OCI-LY3 (cell line): ENCODE data around the gene CLSTN2.

Experiments used
- H2AFZ ChIP-seq: fragments of 200-600, 300-600 bp; shearing (Covaris generic); 2 replicates; pipeline ENCODE4 v1.6.0; 2014; ENCODE audit warnings: antibody characterized with exemption, low read depth, low read length
- H3K27ac ChIP-seq: fragments of 200-600, 300-600 bp; sonication (generic); 2 replicates; pipeline ENCODE4 v1.5.1; 2014; ENCODE audit warnings: mild to moderate bottlenecking, low read length, moderate library complexity, mixed read lengths
- H3K27me3 ChIP-seq: fragments of 200-600, 300-600 bp; sonication (generic); 2 replicates; pipeline ENCODE4 v1.6.1; 2014; ENCODE audit warnings: low read depth, low read length, mixed read lengths
- H3K36me3 ChIP-seq: fragments of 200-600, 300-600 bp; sonication (generic); replicated peaks from 2 replicates; pipeline ENCODE3; 2014; ENCODE audit warnings: low read depth, low read length, mixed read lengths
- H3K4me1 ChIP-seq: fragments of 300-600, 200-600 bp; sonication (generic); 2 replicates; pipeline ENCODE4 v1.6.1; 2014; ENCODE audit warnings: low read length, mixed read lengths
- H3K4me2 ChIP-seq: fragments of 200-600, 300-600 bp; sonication (generic); 2 replicates; pipeline ENCODE4 v1.6.1; 2014; ENCODE audit warnings: low read length, mixed read lengths
- H3K4me3 ChIP-seq: fragments of 300-600, 200-600 bp; sonication (generic); 2 replicates; pipeline ENCODE4 v1.5.1; 2014; ENCODE audit warnings: antibody characterized with exemption, mild to moderate bottlenecking, low read length, moderate library complexity
- H3K79me2 ChIP-seq: fragments of 300-600, 200-600 bp; shearing (Covaris generic); 2 replicates; pipeline ENCODE4 v1.6.1; 2014; ENCODE audit warnings: mild to moderate bottlenecking, low read length, mixed read lengths
- H3K9ac ChIP-seq: fragments of 300-600, 200-600 bp; shearing (Covaris generic); 2 replicates; pipeline ENCODE4 v1.6.0; 2014; ENCODE audit warnings: mild to moderate bottlenecking, low read length, moderate library complexity
- H3K9me3 ChIP-seq: fragments of 200-600, 300-600 bp; shearing (Covaris generic); 2 replicates; pipeline ENCODE4 v1.6.1; 2014; ENCODE audit warnings: low read length, mixed read lengths; ENCODE audit not compliant: insufficient read depth
- H4K20me1 ChIP-seq: fragments of 200-600, 300-600 bp; sonication (generic); 2 replicates; pipeline ENCODE4 v1.6.1; 2016; ENCODE audit warnings: low read length, mixed read lengths; ENCODE audit not compliant: insufficient read depth
- CTCF ChIP-seq: fragments of 200-600, 300-600 bp; sonication (generic); IDR thresholded peaks from 2 replicates; pipeline ENCODE4 v1.5.1; 2014; ENCODE audit warnings: antibody characterized with exemption, low read length, low read depth
- EZH2phosphoT487 ChIP-seq: fragments of 200-600 bp; shearing (Covaris generic); IDR thresholded peaks from 2 replicates; pipeline ENCODE4 v1.6.1; 2018; ENCODE audit warnings: antibody characterized with exemption, mixed run types, low read depth

The CLSTN2 gene

GRCh38 chr3:139935016-139935865 lies at the start of gene CLSTN2:
Gene CLSTN2, plus strand, starts transcription at chr3:139935185.
- no peak within 1 kb of the TSS for H3K4me3 ChIP-seq
- H3K36me3 ChIP-seq = no peaks in the 10 kb centered on the region
- H3K27me3 ChIP-seq = peaks cover 8% of the 10 kb centered on the region; the same call in 1 of the 2 replicates
- H3K27ac ChIP-seq = no peak within 1 kb of the TSS
- H3K79me2 ChIP-seq = no peaks in the 10 kb centered on the region
- H3K4me1 ChIP-seq = no peaks in the 10 kb centered on the region
- no peak within 1 kb of the TSS for H3K4me2 ChIP-seq
- H3K9ac ChIP-seq = no peak within 1 kb of the TSS
- no peaks in the 10 kb centered on the region for H4K20me1 ChIP-seq
- H2AFZ ChIP-seq = no peak within 1 kb of the TSS
- H3K9me3 ChIP-seq = no peaks in the 10 kb centered on the region
- no peak for TF ChIP-seq EZH2phosphoT487
- no peak for TF ChIP-seq CTCF

- TF ChIP-seq CTCF (no peak), EZH2phosphoT487 (no peak)
- Histone ChIP-seq H3K4me2 (no peak overlapping the region), H4K20me1 (no peaks in the 10 kb centered on the region), H3K9me3 (no peaks in the 10 kb centered on the region), H3K27ac (no peak overlapping the region), H3K4me3 (no peak overlapping the region), H3K36me3 (no peaks in the 10 kb centered on the region), H2AFZ (no peak overlapping the region), H3K27me3 (no peaks in the 10 kb centered on the region), H3K9ac (no peak overlapping the region), H3K79me2 (no peaks in the 10 kb centered on the region), H3K4me1 (no peaks in the 10 kb centered on the region)
These were observed 47.6 kb upstream of the CLSTN2 start for GRCh38 chr3:139887431-139887830.

- H3K27ac ChIP-seq = no peak overlapping the region
- no peak overlapping the region for H3K9ac ChIP-seq
- no peak overlapping the region for H3K4me2 ChIP-seq
- TF ChIP-seq EZH2phosphoT487 (no peak), CTCF (no peak)
- no peaks in the 10 kb centered on the region for H3K4me1 ChIP-seq
- H3K9me3 ChIP-seq = no peaks in the 10 kb centered on the region
- H4K20me1 ChIP-seq = no peaks in the 10 kb centered on the region
- no peaks in the 10 kb centered on the region for H3K79me2 ChIP-seq
- H3K36me3 ChIP-seq = no peaks in the 10 kb centered on the region
- H3K27me3 ChIP-seq = no peaks in the 10 kb centered on the region
- no peak overlapping the region for H3K4me3 ChIP-seq
- no peak overlapping the region for H2AFZ ChIP-seq
These were observed 46.3 kb upstream of the CLSTN2 start for GRCh38 chr3:139888561-139889140.

- H3K4me1 ChIP-seq = no peaks in the 10 kb centered on the region
- H3K27me3 ChIP-seq = no peaks in the 10 kb centered on the region
- no peaks in the 10 kb centered on the region for H3K36me3 ChIP-seq
- no peak overlapping the region for H3K27ac ChIP-seq
- no peaks in the 10 kb centered on the region for H4K20me1 ChIP-seq
- no peak overlapping the region for H3K9ac ChIP-seq
- H3K9me3 ChIP-seq = no peaks in the 10 kb centered on the region
- H3K4me2 ChIP-seq = no peak overlapping the region
- no peak overlapping the region for H2AFZ ChIP-seq
- TF ChIP-seq EZH2phosphoT487 (no peak), CTCF (no peak)
- H3K79me2 ChIP-seq = no peaks in the 10 kb centered on the region
- no peak overlapping the region for H3K4me3 ChIP-seq
These were observed 41.6 kb upstream of the CLSTN2 start for GRCh38 chr3:139893267-139893962.
